IMR-90 (cell line): ENCODE data around the gene PGA5. TPM values are rescaled to one million over a fixed set of nuclear protein-coding genes. Genes with fewer than 3 reads are reported as not detected.

Experiments
- ATAC-seq: fragments of 200-7000 bp; cut with Tn5 transposase; 2 replicates; pipeline ENCODE4 v1.9.1; 2020; ENCODE audit warnings: low read depth, mild to moderate bottlenecking, moderate library complexity
- BruUV-seq: library from RNA; stranded (reverse); fragments of 400-500 nt; replicated peaks from 2 replicates; lab custom pipeline; 2021; lab: Mats Ljungman, UMichigan
- CTCF ChIA-PET: fragments of 300-600 bp; formaldehyde crosslinking; extraction: SDS; loops from one replicate; lab custom pipeline; 2021; ENCODE audit warnings: antibody characterized with exemption; lab: Yijun Ruan, JAX
- POLR2A ChIA-PET: fragments of 300-600 bp; sonication (Branson Sonifier 250); formaldehyde crosslinking; loops from one replicate; lab custom pipeline; 2022; ENCODE audit warnings: antibody characterized with exemption; ENCODE audit not compliant: unreplicated experiment; lab: Charles Lee
- DNase-seq: peaks from one replicate; pipeline ENCODE4 v3.0.0; 2013
- H2AFZ ChIP-seq: replicated peaks from 2 replicates; pipeline ENCODE3; 2013; ENCODE audit warnings: low read length, mild to moderate bottlenecking; ENCODE audit not compliant: poor library complexity
- H2AK5ac ChIP-seq: 2 replicates; pipeline ENCODE4 v1.6.1; 2013; ENCODE audit warnings: low read depth, low read length, inconsistent platforms
- H2AK9ac ChIP-seq: replicated peaks from 2 replicates; pipeline ENCODE3; 2013; ENCODE audit warnings: mild to moderate bottlenecking, low read depth, low read length, moderate library complexity; ENCODE audit not compliant: poor library complexity
- H2BK120ac ChIP-seq: 2 replicates; pipeline ENCODE4 v1.6.1; 2013; ENCODE audit warnings: low read depth, low read length, inconsistent platforms
- H2BK15ac ChIP-seq: 3 replicates; pipeline ENCODE4 v1.6.1; 2013; ENCODE audit warnings: low read depth, low read length, inconsistent platforms
- H2BK20ac ChIP-seq: 2 replicates; pipeline ENCODE4 v1.6.1; 2013; ENCODE audit warnings: low read depth, mild to moderate bottlenecking, inconsistent platforms, low read length, moderate library complexity
- H2BK5ac ChIP-seq: 2 replicates; pipeline ENCODE4 v1.6.1; 2013; ENCODE audit warnings: mild to moderate bottlenecking, low read depth, low read length, inconsistent platforms; ENCODE audit not compliant: poor library complexity, severe bottlenecking
- H3K14ac ChIP-seq: replicated peaks from 2 replicates; pipeline ENCODE4 v1.6.1; 2013; ENCODE audit warnings: low read depth, low read length, inconsistent platforms
- H3K18ac ChIP-seq: 2 replicates; pipeline ENCODE4 v1.6.1; 2013; ENCODE audit warnings: low read depth, low read length, control low read depth
- H3K23ac ChIP-seq: 2 replicates; pipeline ENCODE4 v1.6.1; 2013; ENCODE audit warnings: low read depth, low read length, inconsistent platforms
- H3K27ac ChIP-seq: 2 replicates; pipeline ENCODE4 v1.5.1; 2013; ENCODE audit warnings: mild to moderate bottlenecking, control low read depth, low read length; ENCODE audit not compliant: insufficient read depth
- H3K27me3 ChIP-seq: 2 replicates; pipeline ENCODE4 v1.6.1; 2013; ENCODE audit warnings: low read length; ENCODE audit not compliant: control insufficient read depth, insufficient read depth
- H3K36me3 ChIP-seq: 2 replicates; pipeline ENCODE4 v1.6.1; 2013; ENCODE audit warnings: low read length, mixed read lengths; ENCODE audit not compliant: control insufficient read depth, insufficient read depth
- H3K4ac ChIP-seq: 2 replicates; pipeline ENCODE4 v1.6.1; 2013; ENCODE audit warnings: low read depth, low read length, inconsistent platforms
- H3K4me1 ChIP-seq: 2 replicates; pipeline ENCODE4 v1.6.1; 2013; ENCODE audit warnings: low read length, mixed read lengths; ENCODE audit not compliant: control insufficient read depth, insufficient read depth
- H3K4me2 ChIP-seq: 2 replicates; pipeline ENCODE4 v1.6.1; 2013; ENCODE audit warnings: low read depth, mild to moderate bottlenecking, control low read depth, low read length, moderate library complexity
- H3K4me3 ChIP-seq: 2 replicates; pipeline ENCODE4 v1.5.1; 2013; ENCODE audit warnings: low read depth, mild to moderate bottlenecking, control low read depth, low read length, moderate library complexity; ENCODE audit not compliant: insufficient read depth
- H3K56ac ChIP-seq: 2 replicates; pipeline ENCODE4 v1.6.1; 2013; ENCODE audit warnings: low read length, inconsistent platforms; ENCODE audit not compliant: insufficient read depth; ENCODE audit errors: extremely low read depth
- H3K79me1 ChIP-seq, 2 experiments: 2 replicates each; pipeline ENCODE4 v1.6.1; 2013; ENCODE audit warnings: low read length in 2 of 2, inconsistent platforms in 1 of 2, low read depth in 1 of 2
- H3K9ac ChIP-seq: 2 replicates; pipeline ENCODE4 v1.6.1; 2013; ENCODE audit warnings: low read depth, low read length, control low read depth
- H3K9me1 ChIP-seq: 2 replicates; pipeline ENCODE4 v1.6.1; 2013; ENCODE audit warnings: low read length, inconsistent platforms; ENCODE audit not compliant: insufficient read depth
- H3K9me3 ChIP-seq: 2 replicates; pipeline ENCODE4 v1.6.1; 2013; ENCODE audit warnings: low read length; ENCODE audit not compliant: control insufficient read depth, insufficient read depth
- H4K20me1 ChIP-seq: 2 replicates; pipeline ENCODE4 v1.6.1; 2013; ENCODE audit warnings: low read length, inconsistent platforms; ENCODE audit not compliant: insufficient read depth
- H4K5ac ChIP-seq: 2 replicates; pipeline ENCODE4 v1.6.1; 2013; ENCODE audit warnings: mild to moderate bottlenecking, low read depth, low read length, control low read depth
- H4K8ac ChIP-seq, 2 experiments: 2 replicates each; pipeline ENCODE4 v1.6.1; 2013; ENCODE audit warnings: low read depth in 2 of 2, low read length in 2 of 2, control low read depth in 1 of 2, inconsistent platforms in 1 of 2
- H4K91ac ChIP-seq: 2 replicates; pipeline ENCODE4 v1.6.1; 2013; ENCODE audit warnings: low read depth, low read length, inconsistent platforms; ENCODE audit not compliant: insufficient read depth
- CEBPB ChIP-seq: IDR thresholded peaks from 2 replicates; pipeline ENCODE4 v1.6.1; 2012; ENCODE audit warnings: low read depth, low read length, improper control_type of control experiment
- CHD1 ChIP-seq: IDR thresholded peaks from 2 replicates; pipeline ENCODE4 v1.6.1; 2012; ENCODE audit warnings: low read depth, low read length, improper control_type of control experiment
- FOS ChIP-seq: fragments of 150-350 bp; IDR thresholded peaks from 2 replicates; pipeline ENCODE4 v1.6.1; 2016; ENCODE audit warnings: low read depth, low read length
- MAFK ChIP-seq: IDR thresholded peaks from 2 replicates; pipeline ENCODE4 v1.6.1; 2012; ENCODE audit warnings: low read depth, low read length, improper control_type of control experiment
- MXI1 ChIP-seq: IDR thresholded peaks from 2 replicates; pipeline ENCODE4 v1.6.1; 2012; ENCODE audit warnings: low read depth, mild to moderate bottlenecking, low read length, moderate library complexity, borderline replicate concordance
- NFE2L2 ChIP-seq: fragments of 150-350 bp; IDR thresholded peaks from 2 replicates; pipeline ENCODE4 v1.6.1; 2016; ENCODE audit warnings: low read depth, mild to moderate bottlenecking, low read length
- POLR2A ChIP-seq: IDR thresholded peaks from 2 replicates; pipeline ENCODE4 v1.6.1; 2012; ENCODE audit warnings: mild to moderate bottlenecking, low read depth, low read length
- RAD21 ChIP-seq: IDR thresholded peaks from 2 replicates; pipeline ENCODE4 v1.6.1; 2012; ENCODE audit warnings: low read length, improper control_type of control experiment
- RFX5 ChIP-seq: IDR thresholded peaks from 2 replicates; pipeline ENCODE4 v1.8.0; 2012; ENCODE audit warnings: low read depth, mild to moderate bottlenecking, low read length, moderate library complexity
- WGBS, 2 experiments: methylation state at CpG; one replicate each; pipeline versions ENCODE4 v1.1.5 to v1.1.7; 2013; ENCODE audit warnings: missing lambda C conversion rate in 2 of 2; ENCODE audit not compliant: insufficient read length in 1 of 2; ENCODE audit errors: extremely low coverage in 2 of 2; 5-methylcytosine and 5-hydroxymethylcytosine counted together
- dilution Hi-C: fragments of 300-500 bp; cut with HindIII; formaldehyde crosslinking; loops from one replicate; pipeline ENCODE4 v1.14.3; 2018; ENCODE audit warnings: low sequenced_read_pairs; ENCODE audit not compliant: unreplicated experiment
- in situ Hi-C: fragments of 300-500 bp; cut with MboI; formaldehyde crosslinking; loops from 3 replicates; pipeline ENCODE4 v1.14.3; 2019; ENCODE audit warnings: low sequenced_read_pairs, inconsistent platforms, mixed read lengths
- intact Hi-C: fragments of 100-400 bp; cut with micrococcal nuclease; formaldehyde crosslinking; loops from 2 replicates; pipeline ENCODE4 v1.10.0; 2022
- polyA plus RNA-seq, 3 experiments: library from polyadenylated mRNA; depleted of rRNA; stranded (reverse); fragments of >200 nt; gene quantifications; 2 replicates each; pipeline ENCODE4 v1.2.3, GENCODE V29; 2012; ENCODE audit warnings: low replicate concordance in 1 of 3
- total RNA-seq: library from RNA; depleted of rRNA; stranded (reverse); fragments of >200 nt; gene quantifications from 2 replicates; pipeline ENCODE4 v1.2.3, GENCODE V29; 2012
- TF ChIP-seq, protein P1 (sequence below): conservative IDR thresholded peaks from 2 replicates; pipeline ENCODE4 v1.5.1; 2012; ENCODE audit warnings: mild to moderate bottlenecking, low read depth, low read length, improper control_type of control experiment
- TF ChIP-seq, protein P2 (sequence below): fragments of 150-350 bp; IDR thresholded peaks from 2 replicates; pipeline ENCODE4 v1.6.1; 2016; ENCODE audit warnings: low read depth, mild to moderate bottlenecking, low read length, moderate library complexity, borderline replicate concordance
- TF ChIP-seq, protein P3 (sequence below): fragments of 150-350 bp; IDR thresholded peaks from 2 replicates; pipeline ENCODE4 v1.6.1; 2017; ENCODE audit warnings: mild to moderate bottlenecking, antibody characterized with exemption, low read length, low read depth

PGA5 gene
- total and polyA plus RNA-seq, 2 of the 4 experiments (the other 2 are of a cell fraction): not detected

DNA sequence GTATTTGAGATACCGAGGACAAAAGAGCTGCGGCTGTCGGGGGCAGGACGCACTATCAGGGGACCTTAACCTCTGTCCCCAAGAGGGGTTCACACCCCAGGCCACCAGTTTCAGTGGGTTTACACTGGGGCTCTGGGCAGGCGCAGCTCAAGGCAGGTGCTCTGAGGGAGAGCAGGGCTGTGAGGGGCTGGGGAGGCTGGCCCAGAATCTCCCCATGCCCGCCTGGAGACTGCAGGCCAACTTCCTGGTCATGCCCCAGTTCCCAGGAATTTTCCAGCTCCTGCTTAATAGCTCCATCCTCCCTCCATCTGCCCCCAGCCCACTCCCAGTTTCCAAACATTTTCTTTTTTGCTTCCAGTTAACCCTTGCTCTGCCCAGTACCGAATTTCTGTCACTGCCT lies 45.3 kb upstream of the PGA5 start:
- no peak for DNase-seq
- no peaks in the 10 kb centered on the region for H3K9me1 ChIP-seq
- no peak for TF ChIP-seq POLR2A
- TF ChIP-seq RAD21: no peak
- TF ChIP-seq MXI1: no peak
- no peak for TF ChIP-seq FOS
- TF ChIP-seq, protein P1, sequence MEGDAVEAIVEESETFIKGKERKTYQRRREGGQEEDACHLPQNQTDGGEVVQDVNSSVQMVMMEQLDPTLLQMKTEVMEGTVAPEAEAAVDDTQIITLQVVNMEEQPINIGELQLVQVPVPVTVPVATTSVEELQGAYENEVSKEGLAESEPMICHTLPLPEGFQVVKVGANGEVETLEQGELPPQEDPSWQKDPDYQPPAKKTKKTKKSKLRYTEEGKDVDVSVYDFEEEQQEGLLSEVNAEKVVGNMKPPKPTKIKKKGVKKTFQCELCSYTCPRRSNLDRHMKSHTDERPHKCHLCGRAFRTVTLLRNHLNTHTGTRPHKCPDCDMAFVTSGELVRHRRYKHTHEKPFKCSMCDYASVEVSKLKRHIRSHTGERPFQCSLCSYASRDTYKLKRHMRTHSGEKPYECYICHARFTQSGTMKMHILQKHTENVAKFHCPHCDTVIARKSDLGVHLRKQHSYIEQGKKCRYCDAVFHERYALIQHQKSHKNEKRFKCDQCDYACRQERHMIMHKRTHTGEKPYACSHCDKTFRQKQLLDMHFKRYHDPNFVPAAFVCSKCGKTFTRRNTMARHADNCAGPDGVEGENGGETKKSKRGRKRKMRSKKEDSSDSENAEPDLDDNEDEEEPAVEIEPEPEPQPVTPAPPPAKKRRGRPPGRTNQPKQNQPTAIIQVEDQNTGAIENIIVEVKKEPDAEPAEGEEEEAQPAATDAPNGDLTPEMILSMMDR: no peak
- TF ChIP-seq RFX5: no peak
- TF ChIP-seq NFE2L2: no peak
- TF ChIP-seq CHD1: no peak
- TF ChIP-seq, protein P2, sequence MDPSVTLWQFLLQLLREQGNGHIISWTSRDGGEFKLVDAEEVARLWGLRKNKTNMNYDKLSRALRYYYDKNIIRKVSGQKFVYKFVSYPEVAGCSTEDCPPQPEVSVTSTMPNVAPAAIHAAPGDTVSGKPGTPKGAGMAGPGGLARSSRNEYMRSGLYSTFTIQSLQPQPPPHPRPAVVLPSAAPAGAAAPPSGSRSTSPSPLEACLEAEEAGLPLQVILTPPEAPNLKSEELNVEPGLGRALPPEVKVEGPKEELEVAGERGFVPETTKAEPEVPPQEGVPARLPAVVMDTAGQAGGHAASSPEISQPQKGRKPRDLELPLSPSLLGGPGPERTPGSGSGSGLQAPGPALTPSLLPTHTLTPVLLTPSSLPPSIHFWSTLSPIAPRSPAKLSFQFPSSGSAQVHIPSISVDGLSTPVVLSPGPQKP: no peak
- TF ChIP-seq CEBPB: no peak
- TF ChIP-seq, protein P3, sequence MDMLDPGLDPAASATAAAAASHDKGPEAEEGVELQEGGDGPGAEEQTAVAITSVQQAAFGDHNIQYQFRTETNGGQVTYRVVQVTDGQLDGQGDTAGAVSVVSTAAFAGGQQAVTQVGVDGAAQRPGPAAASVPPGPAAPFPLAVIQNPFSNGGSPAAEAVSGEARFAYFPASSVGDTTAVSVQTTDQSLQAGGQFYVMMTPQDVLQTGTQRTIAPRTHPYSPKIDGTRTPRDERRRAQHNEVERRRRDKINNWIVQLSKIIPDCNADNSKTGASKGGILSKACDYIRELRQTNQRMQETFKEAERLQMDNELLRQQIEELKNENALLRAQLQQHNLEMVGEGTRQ: no peak
- TF ChIP-seq MAFK: no peak
- H3K4ac ChIP-seq: no peak overlapping the region
- no peak overlapping the region for H2BK5ac ChIP-seq
- no peak overlapping the region for H3K4me2 ChIP-seq
- H3K27ac ChIP-seq: no peak overlapping the region
- WGBS, 2 experiments: no CpG with 5 or more reads among the region's 7 CpGs
- H2AK9ac ChIP-seq: no peak overlapping the region
- no peak overlapping the region for H2BK15ac ChIP-seq
- no peak overlapping the region for H4K91ac ChIP-seq
- H2BK120ac ChIP-seq: no peak overlapping the region
- H4K5ac ChIP-seq: no peak overlapping the region
- peaks cover 25% of the 10 kb centered on the region for H3K27me3 ChIP-seq
- no peak overlapping the region for H3K4me3 ChIP-seq
- no peak overlapping the region for H2AK5ac ChIP-seq
- no peaks in the 10 kb centered on the region for H3K4me1 ChIP-seq
- H4K20me1 ChIP-seq: no peaks in the 10 kb centered on the region
- ATAC-seq: no peak
- H3K18ac ChIP-seq: no peak overlapping the region
- H3K23ac ChIP-seq: no peak overlapping the region
- no peak overlapping the region for H2BK20ac ChIP-seq
- dilution Hi-C loops: no loop called here
- no peak overlapping the region for H3K14ac ChIP-seq
- H4K8ac ChIP-seq: no peak overlapping the region
- no peak overlapping the region for H3K9ac ChIP-seq
- no peaks in the 10 kb centered on the region for H3K36me3 ChIP-seq
- ChIA-PET POLR2A (no interaction called here), CTCF (interaction anchor here (0.5 kb wide), 1 partner anchor 196 kb away, joined by 3 read pairs; no protein-coding TSS in a partner anchor)
- no peak overlapping the region for H2AFZ ChIP-seq
- in situ Hi-C loops: no loop called here
- H3K56ac ChIP-seq: no peak overlapping the region
- no peaks in the 10 kb centered on the region for H3K79me1 ChIP-seq
- no TSS peak for BruUV-seq
- H3K9me3 ChIP-seq: peaks cover 9% of the 10 kb centered on the region
- intact Hi-C loops: no loop called here
